ENCODE data around the gene CSN2. TPM values are rescaled to one million over a fixed set of nuclear protein-coding genes. Genes with fewer than 3 reads are reported as not detected.
A peak's percentile ranks its signal among the peaks of the same experiment; 100 is the strongest.

CSN2 gene
- total RNA-seq, 1 donor from 2014 or later: not detected

DNA sequence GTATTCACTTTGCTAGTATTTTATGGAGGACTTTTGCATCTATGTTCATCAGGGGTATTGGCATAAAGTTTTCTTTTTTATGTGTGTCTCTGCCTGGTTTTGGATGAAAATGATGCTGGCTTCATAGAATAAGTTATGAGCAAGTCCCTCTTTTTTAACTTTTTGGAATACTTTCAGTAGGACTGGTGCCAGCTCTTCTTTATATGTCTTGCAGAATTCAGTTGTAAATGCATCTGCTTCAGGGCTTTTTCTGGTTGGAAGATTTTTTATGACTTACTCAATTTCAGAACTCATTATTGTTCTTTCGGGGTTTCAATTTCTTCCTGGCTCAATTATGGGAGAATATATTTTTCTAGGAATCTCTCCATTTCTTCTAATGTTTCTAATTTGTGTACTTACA lies 9.1 kb upstream of the CSN2 start:
- no peak overlapping the region for H3K4me3 ChIP-seq (ENCODE audit: low read depth, low read length)
- H3K36me3 ChIP-seq (ENCODE audit: control insufficient read depth, insufficient read depth, low read length): no peaks in the 10 kb centered on the region
- H3K27me3 ChIP-seq (ENCODE audit: control insufficient read depth, insufficient read depth, low read length): peaks cover 2% of the 10 kb centered on the region
- no peak for DNase-seq (ENCODE audit: low read depth)
- TF ChIP-seq, protein P1, sequence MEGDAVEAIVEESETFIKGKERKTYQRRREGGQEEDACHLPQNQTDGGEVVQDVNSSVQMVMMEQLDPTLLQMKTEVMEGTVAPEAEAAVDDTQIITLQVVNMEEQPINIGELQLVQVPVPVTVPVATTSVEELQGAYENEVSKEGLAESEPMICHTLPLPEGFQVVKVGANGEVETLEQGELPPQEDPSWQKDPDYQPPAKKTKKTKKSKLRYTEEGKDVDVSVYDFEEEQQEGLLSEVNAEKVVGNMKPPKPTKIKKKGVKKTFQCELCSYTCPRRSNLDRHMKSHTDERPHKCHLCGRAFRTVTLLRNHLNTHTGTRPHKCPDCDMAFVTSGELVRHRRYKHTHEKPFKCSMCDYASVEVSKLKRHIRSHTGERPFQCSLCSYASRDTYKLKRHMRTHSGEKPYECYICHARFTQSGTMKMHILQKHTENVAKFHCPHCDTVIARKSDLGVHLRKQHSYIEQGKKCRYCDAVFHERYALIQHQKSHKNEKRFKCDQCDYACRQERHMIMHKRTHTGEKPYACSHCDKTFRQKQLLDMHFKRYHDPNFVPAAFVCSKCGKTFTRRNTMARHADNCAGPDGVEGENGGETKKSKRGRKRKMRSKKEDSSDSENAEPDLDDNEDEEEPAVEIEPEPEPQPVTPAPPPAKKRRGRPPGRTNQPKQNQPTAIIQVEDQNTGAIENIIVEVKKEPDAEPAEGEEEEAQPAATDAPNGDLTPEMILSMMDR (IDR thresholded peaks at IDR 0.05; ENCODE audit: insufficient read depth, low read length, severe bottlenecking): no peak
- no peak for FAIRE-seq

DNA sequence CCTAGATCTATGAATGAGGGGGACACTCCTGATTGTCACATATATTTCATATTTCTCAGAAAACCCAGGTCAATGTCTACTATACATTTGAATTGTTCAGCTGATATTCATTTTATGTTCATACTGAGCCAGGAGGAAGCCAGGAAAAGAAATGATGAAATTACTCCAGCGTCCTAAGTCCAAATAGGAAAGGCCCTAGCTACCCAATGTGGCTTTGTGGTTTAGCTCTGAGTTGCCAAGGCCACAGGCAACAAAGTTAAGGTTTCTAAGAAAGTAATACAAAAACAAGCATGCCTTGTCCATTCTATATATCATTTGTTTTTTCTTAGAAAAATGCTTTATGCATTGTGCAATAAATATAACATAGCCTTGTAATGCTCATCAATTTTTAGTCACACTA lies 4.5 kb upstream of the CSN2 start:
- no peak for DNase-seq (ENCODE audit: low read depth)
- Histone ChIP-seq H3K36me3 (ENCODE audit: control insufficient read depth, insufficient read depth, low read length) (no peaks in the 10 kb centered on the region), H3K27me3 (ENCODE audit: control insufficient read depth, insufficient read depth, low read length) (no peaks in the 10 kb centered on the region), H3K4me3 (ENCODE audit: low read depth, low read length) (no peak overlapping the region)
- TF ChIP-seq, protein P1 (IDR thresholded peaks at IDR 0.05; ENCODE audit: insufficient read depth, low read length, severe bottlenecking): no peak
- FAIRE-seq: no peak

DNA sequence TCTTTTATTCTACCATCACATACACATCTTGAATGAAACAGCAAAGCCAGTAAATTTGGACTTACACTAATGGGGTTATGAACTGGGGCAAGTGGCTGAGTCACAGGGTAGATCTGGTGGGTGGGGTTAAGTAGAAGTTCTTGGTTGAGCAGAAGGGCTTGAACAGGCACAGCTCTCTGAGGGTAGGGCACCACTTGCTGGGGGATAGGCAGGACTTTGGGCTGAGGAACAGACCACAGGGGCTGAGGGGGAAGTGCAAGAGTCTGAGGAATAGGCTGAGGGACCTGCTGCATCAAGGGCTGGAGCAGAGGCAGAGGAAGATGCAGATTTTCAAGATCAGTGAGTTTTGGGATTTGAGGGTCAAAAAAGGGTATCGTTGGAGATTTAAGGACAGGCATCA lies 8.3 kb downstream of the CSN2 start:
- TF ChIP-seq, protein P1 (IDR thresholded peaks at IDR 0.05; ENCODE audit: insufficient read depth, low read length, severe bottlenecking): no peak
- Histone ChIP-seq H3K27me3 (ENCODE audit: control insufficient read depth, insufficient read depth, low read length) (no peaks in the 10 kb centered on the region), H3K36me3 (ENCODE audit: control insufficient read depth, insufficient read depth, low read length) (no peaks in the 10 kb centered on the region), H3K4me3 (ENCODE audit: low read depth, low read length) (no peak overlapping the region)
- DNase-seq (ENCODE audit: low read depth): peak; percentile 25
- peak; percentile 36 for FAIRE-seq

DNA sequence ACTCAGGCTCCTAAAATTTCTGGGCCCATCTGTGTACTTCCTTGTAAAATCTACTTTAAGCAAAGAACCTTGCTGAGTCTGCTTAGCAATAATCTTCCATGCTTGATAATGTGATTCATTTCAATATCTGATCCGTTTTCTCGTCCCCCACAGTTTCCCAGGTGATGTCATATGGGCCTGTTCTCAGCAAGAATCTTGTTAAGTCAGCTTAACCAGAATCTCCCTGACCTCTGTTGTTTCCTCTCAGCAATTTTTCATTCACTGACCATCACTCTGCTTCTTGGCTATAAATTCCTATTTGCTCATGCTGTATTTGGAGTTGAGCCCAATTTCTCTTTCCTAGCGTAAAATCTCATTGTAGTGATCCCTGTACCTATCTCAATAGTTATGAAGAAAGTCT lies 13.9 kb downstream of the CSN2 start:
- H3K27me3 ChIP-seq (ENCODE audit: control insufficient read depth, insufficient read depth, low read length): no peaks in the 10 kb centered on the region

DNA sequence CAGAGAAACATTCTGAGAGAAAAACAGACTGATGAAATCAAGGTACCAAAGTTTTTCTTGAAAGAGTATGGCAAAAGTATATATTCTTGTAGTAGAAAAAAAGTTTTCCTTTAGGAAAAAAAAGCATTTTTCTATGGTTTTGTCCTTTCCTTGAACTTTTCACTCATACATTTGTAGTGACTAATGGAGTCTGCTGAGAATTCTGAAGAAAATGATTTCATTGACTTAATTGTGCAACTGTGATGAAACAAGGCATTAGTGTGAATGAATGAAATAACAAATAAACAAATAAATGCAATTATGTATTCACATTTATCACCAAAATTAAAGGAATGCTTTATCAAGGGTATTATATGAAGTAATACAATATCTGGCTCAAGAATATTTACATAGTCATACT lies 29.0 kb downstream of the CSN2 start:
- FAIRE-seq: no peak

More for the DNA sequence above, 13.9 kb downstream of the CSN2 start:
- TF ChIP-seq, protein P1 (IDR thresholded peaks at IDR 0.05; ENCODE audit: insufficient read depth, low read length, severe bottlenecking): no peak
- H3K4me3 ChIP-seq (ENCODE audit: low read depth, low read length): no peak overlapping the region
- FAIRE-seq (no peak), DNase-seq (ENCODE audit: low read depth) (peak; percentile 8)
- no peaks in the 10 kb centered on the region for H3K36me3 ChIP-seq (ENCODE audit: control insufficient read depth, insufficient read depth, low read length)

DNA sequence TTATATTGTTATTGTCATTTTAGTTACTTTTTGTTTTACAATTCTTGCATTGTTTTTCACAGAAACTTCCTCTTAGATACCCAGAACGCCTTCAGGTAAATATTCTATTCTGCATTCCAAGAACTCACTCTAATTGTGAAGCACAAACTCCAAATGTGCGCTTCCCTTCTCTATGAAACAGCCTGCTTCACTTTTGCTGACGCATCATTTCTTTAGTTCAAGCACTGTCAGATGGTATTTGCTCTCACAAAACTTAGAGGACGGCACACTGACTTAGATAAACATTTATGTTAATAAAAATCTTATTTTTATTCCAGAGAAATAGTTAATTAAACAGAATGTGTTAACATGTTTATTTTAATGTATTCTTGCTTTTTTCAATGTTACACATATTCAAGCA lies 31.4 kb downstream of the CSN2 start:
- H3K4me3 ChIP-seq (ENCODE audit: low read depth, low read length): no peak overlapping the region
- TF ChIP-seq, protein P1 (IDR thresholded peaks at IDR 0.05; ENCODE audit: insufficient read depth, low read length, severe bottlenecking): no peak
- FAIRE-seq (no peak), DNase-seq (ENCODE audit: low read depth) (no peak)
- H3K36me3 ChIP-seq (ENCODE audit: control insufficient read depth, insufficient read depth, low read length): no peaks in the 10 kb centered on the region
- no peaks in the 10 kb centered on the region for H3K27me3 ChIP-seq (ENCODE audit: control insufficient read depth, insufficient read depth, low read length)

More for the DNA sequence above, 29.0 kb downstream of the CSN2 start:
- TF ChIP-seq, protein P1 (IDR thresholded peaks at IDR 0.05; ENCODE audit: insufficient read depth, low read length, severe bottlenecking): no peak
- DNase-seq (ENCODE audit: low read depth): peak; percentile 39
- no peaks in the 10 kb centered on the region for H3K36me3 ChIP-seq (ENCODE audit: control insufficient read depth, insufficient read depth, low read length)
- H3K27me3 ChIP-seq (ENCODE audit: control insufficient read depth, insufficient read depth, low read length): no peaks in the 10 kb centered on the region
- H3K4me3 ChIP-seq (ENCODE audit: low read depth, low read length): no peak overlapping the region

Data from bronchial epithelial cell (primary cell).